Measurements from ENCODE around the gene CADM2.

- TF ChIP-seq EZH2 (IDR thresholded peaks at IDR 0.05; ENCODE audit: borderline replicate concordance, insufficient read depth, low read length, poor library complexity, severe bottlenecking): no peak
- TF ChIP-seq CTCF (IDR thresholded peaks at IDR 0.05; ENCODE audit: poor library complexity, severe bottlenecking): no peak
- no peak for TF ChIP-seq POLR2AphosphoS5 (IDR thresholded peaks at IDR 0.05)
Measured at GRCh38 chr3:85337895-85338294, 379.1 kb downstream of the CADM2 start.

All from neural cell (in vitro differentiated cells).